GM13977 (cell line): Measurements from ENCODE around the gene ACADSB.

Experiments
- DNase-seq: peaks from one replicate; pipeline ENCODE4 v3.0.0; 2012; ENCODE audit warnings: low spot score
- in situ Hi-C: fragments of 300-500 bp; cut with MboI; formaldehyde crosslinking; loops from one replicate; pipeline ENCODE4 v1.12.0; 2022; ENCODE audit warnings: low sequenced_read_pairs, low pct_unique_long_range_greater_than_20kb, mixed read lengths, inconsistent platforms; ENCODE audit not compliant: unreplicated experiment
- TF ChIP-seq, protein P1 (sequence below): IDR thresholded peaks from 2 replicates; pipeline ENCODE4 v1.5.1; 2012; ENCODE audit warnings: mild to moderate bottlenecking, control low read depth; ENCODE audit not compliant: insufficient read depth; ENCODE audit errors: extremely low read depth, missing control alignments

Gene ACADSB

GRCh38 chr10:122992031-122992585 is 16.7 kb upstream of the ACADSB start:
- DNase-seq, result no peak
- in situ Hi-C loops, result no loop called here
- TF ChIP-seq, protein P1, sequence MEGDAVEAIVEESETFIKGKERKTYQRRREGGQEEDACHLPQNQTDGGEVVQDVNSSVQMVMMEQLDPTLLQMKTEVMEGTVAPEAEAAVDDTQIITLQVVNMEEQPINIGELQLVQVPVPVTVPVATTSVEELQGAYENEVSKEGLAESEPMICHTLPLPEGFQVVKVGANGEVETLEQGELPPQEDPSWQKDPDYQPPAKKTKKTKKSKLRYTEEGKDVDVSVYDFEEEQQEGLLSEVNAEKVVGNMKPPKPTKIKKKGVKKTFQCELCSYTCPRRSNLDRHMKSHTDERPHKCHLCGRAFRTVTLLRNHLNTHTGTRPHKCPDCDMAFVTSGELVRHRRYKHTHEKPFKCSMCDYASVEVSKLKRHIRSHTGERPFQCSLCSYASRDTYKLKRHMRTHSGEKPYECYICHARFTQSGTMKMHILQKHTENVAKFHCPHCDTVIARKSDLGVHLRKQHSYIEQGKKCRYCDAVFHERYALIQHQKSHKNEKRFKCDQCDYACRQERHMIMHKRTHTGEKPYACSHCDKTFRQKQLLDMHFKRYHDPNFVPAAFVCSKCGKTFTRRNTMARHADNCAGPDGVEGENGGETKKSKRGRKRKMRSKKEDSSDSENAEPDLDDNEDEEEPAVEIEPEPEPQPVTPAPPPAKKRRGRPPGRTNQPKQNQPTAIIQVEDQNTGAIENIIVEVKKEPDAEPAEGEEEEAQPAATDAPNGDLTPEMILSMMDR, result no peak

DNA sequence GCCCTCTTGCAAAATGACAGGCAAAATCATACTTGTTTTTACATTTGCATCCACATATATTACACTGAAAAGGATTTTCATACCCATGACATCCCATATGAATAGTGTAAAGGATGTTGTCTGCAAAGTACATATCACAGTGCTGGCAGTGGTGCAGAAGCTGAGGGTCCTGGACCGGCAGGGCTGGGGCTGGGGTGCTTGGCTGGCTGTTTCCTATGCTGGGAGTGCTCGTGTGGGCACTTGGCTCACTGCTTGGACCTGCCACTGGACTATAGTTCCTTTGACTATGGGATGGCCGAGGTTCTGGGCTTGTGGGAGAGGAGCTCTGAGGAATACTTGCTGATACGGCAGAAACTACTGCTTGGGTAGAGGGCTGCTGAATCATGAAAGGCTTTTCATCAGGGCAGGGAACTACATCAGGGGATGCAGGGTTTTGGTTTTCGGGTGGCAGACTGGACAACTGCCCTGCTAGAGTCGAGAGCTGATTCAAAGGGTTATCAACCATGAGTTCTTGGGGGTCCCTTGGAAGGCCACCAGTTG is 14.9 kb upstream of the ACADSB start:
- TF ChIP-seq, protein P1, result no peak
- no peak for DNase-seq
- in situ Hi-C loops, result no loop called here

DNA sequence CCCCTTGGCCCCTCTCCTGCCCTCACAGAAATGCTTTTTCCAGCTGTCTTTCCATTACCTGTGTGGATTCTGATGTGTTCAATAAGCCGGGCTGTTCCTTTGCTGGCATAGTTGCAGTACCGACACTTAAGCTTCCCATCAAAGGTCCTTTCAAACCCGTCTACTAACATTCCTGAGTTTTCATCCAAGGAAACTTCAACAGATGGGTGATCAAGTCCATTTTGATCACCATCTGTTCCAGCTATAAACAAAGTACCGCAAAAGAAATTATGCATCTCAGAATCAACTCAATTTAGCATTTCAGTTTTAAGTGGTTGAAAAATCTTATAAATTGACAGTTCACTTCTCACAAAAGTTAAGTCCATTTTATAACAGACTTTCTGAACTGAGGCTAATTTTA is 12.9 kb upstream of the ACADSB start:
- TF ChIP-seq, protein P1, result no peak
- DNase-seq, result no peak
- in situ Hi-C loops, result no loop called here

- DNase-seq, result no peak
- TF ChIP-seq, protein P1, result no peak
- in situ Hi-C loops, result no loop called here
Observed at GRCh38 chr10:122997864-122998263, 10.9 kb upstream of the ACADSB start.

DNA sequence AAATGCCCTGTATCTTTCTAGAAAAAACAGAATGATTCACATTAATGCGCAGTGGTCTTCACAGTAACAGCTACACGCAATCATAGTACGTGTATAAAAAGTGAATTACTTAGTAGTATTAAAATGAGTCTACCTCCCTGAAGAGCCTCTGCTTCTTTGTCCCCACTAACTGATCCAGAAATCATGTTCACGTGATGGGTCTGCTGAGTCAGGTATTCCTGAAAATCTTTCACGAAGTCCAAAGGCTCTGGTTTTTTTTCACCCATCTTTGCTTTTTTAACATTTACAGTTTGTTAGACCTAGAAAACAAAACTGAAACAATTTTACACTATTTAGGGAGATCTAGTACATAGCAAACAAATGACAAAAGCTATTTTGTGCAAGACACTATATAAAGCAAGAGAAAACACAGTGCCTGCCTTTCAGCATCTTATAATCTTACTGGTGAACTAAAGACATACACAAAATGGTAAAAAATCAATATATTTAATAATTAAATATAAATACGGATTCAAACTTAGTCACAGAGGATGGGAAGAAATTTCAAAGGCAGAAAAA is 10.4 kb upstream of the ACADSB start:
- in situ Hi-C loops, result no loop called here
- DNase-seq, result no peak
- TF ChIP-seq, protein P1, result no peak

DNA sequence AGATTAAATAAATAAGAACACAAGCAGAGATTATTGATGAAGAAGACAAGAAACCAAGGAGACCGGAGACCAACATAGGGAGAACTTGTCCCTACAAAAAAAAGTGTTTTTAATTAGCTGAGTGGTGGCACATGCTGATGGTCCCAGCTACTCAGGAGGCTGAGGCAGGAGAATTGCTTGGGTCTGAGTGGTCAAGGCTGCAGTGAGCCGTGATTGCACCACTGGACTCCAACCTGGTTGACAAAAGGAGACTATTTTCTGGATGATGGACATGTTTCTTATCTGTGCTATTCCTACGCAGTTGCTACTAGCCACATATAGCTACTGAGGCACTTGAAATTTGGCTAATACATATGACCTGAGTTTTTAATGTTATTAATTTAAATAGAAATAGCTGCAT is 9.9 kb upstream of the ACADSB start:
- in situ Hi-C loops, result no loop called here
- TF ChIP-seq, protein P1, result no peak

GRCh38 chr10:122999347-122999746 is 9.5 kb upstream of the ACADSB start:
- DNase-seq, result no peak
- TF ChIP-seq, protein P1, result no peak
- in situ Hi-C loops, result no loop called here

More for the DNA sequence above, 9.9 kb upstream of the ACADSB start:
- DNase-seq, result no peak
